Heart left ventricle (tissue), 16 donors: Measurements from ENCODE around the gene NDN. TPM values are rescaled to one million over a fixed set of nuclear protein-coding genes. Genes with fewer than 3 reads are reported as not detected.
A peak's percentile ranks its signal among the peaks of the same experiment; 100 is the strongest.
"Not testable (repeated sequence)": the region's sequence is repeated elsewhere in the genome, so short reads cannot be mapped to it uniquely, and the experiment has no call there.

Experiments used
- ATAC-seq, 4 donors: fragments of 200-7000 bp; cut with Tn5 transposase; one replicate each; pipeline ENCODE4 v1.9.1; 2020 to 2022; ENCODE audit warnings: moderate library complexity in 4 of 4, mild to moderate bottlenecking in 3 of 4, moderate number of reproducible peaks in 1 of 4
- DNase-seq, 5 donors: peaks; one replicate each; pipeline ENCODE4 v3.0.0-alpha.2; 2020
- H3K27ac ChIP-seq, 12 donors: fragments of 200-600 bp; sonication (generic) in 4 of 12; one replicate each; pipeline versions ENCODE4 v1.5.0 to v1.8.0; 2016 to 2022; ENCODE audit warnings: mild to moderate bottlenecking in 2 of 12
- H3K27me3 ChIP-seq, 9 donors: fragments of 200-600 bp; sonication (generic) in 2 of 9; one replicate each; pipeline versions ENCODE4 v1.5.1 to v1.8.0; 2016 to 2022; ENCODE audit warnings: mild to moderate bottlenecking in 3 of 9
- H3K36me3 ChIP-seq, 9 donors: fragments of 200-600 bp; sonication (generic) in 2 of 9; one replicate each; pipeline versions ENCODE4 v1.5.0 to v1.8.0; 2018 to 2022; ENCODE audit warnings: mild to moderate bottlenecking in 2 of 9
- H3K4me1 ChIP-seq, 12 donors: fragments of 200-600 bp; sonication (generic) in 4 of 12; one replicate each; pipeline versions ENCODE4 v1.5.0 to v1.8.0; 2016 to 2022; ENCODE audit warnings: mild to moderate bottlenecking in 3 of 12
- H3K4me3 ChIP-seq, 12 donors: fragments of 200-600 bp; sonication (generic) in 4 of 12; one replicate each; pipeline versions ENCODE4 v1.5.0 to v1.8.0; 2017 to 2022; ENCODE audit warnings: mild to moderate bottlenecking in 9 of 12, moderate library complexity in 4 of 12
- H3K9me3 ChIP-seq, 12 donors: fragments of 200-600 bp; sonication (generic) in 4 of 12; one replicate each; pipeline versions ENCODE4 v1.5.0 to v1.8.0; 2016 to 2022; ENCODE audit warnings: mild to moderate bottlenecking in 1 of 12
- CTCF ChIP-seq, 12 donors: fragments of 200-600 bp; sonication (generic) in 4 of 12; IDR thresholded peaks; one replicate each; pipeline versions ENCODE4 v1.5.0 to v1.8.0; 2018 to 2022; ENCODE audit warnings: antibody characterized with exemption in 12 of 12, mild to moderate bottlenecking in 5 of 12
- POLR2A ChIP-seq, 2 donors: fragments of 450-650 bp; IDR thresholded peaks; one replicate each; pipeline ENCODE4 v1.6.1; 2017; ENCODE audit warnings: antibody characterized with exemption in 2 of 2, mild to moderate bottlenecking in 2 of 2, moderate library complexity in 2 of 2
- WGBS, 4 donors: extraction: QIAGEN DNeasy Blood & Tissue Kit in 2 of 4; methylation state at CpG; one replicate each; pipeline versions ENCODE4 v1.1.5 to v1.1.7; 2013 to 2018; 5-methylcytosine and 5-hydroxymethylcytosine counted together
- intact Hi-C, 10 donors: fragments of 100-400 bp; cut with DNase I; formaldehyde crosslinking; loops; one replicate each; pipeline versions ENCODE4 v1.11.1 to v1.14.2; 2022
- long read RNA-seq, 3 donors: library from polyadenylated mRNA; unstranded; transcript quantifications; one replicate each; pipeline ENCODE4 v2.0.0, GENCODE V29; 2020 to 2021
- polyA plus RNA-seq, 2 donors: library from polyadenylated mRNA; stranded (reverse); fragments of 200-250 nt; gene quantifications; one replicate each; pipeline ENCODE4 v1.2.3, GENCODE V29; 2013
- total RNA-seq, 9 donors: library from RNA; depleted of rRNA in 2 of 9; stranded (reverse); fragments of >200 nt in 2 of 9; fragmentation: NEBNext Ultra II Directional in 3 of 9; extraction: Animal tissue kit (Norgen Biotek cat#: 25700) in 3 of 9; gene quantifications; one replicate each; pipeline versions ENCODE4 v1.1.0 to v1.2.4, GENCODE V29; 2016 to 2023
- donor health status: ischemic (EF 13 %, LVEDD 7.1; RV severe dilation, severe dysfunction).
- donor health status: healthy with polysubstance abuse.
- donor health status: DM: no; HTN: yes; CAD: no.
- donor health status: DM: no; HTN: no; CAD: no.
- donor health status: ischemic (EF 25% LVEDD 6.9; RV normal size, moderate dysfunction).
- donor health status: ischemic (EF 25% LVEDD 5.7; RV mildly dilated, moderate dysfunction).
- donor health status: healthy.
- donor health status: DM: yes; HTN: yes; CAD: no.
- donor health status: ischemic (EF 35%, LVEDD 5.7; RV mildly dilated, moderate dysfunction).
- donor health status: nonischemic (EF 11% LVEDD 7.7; RV severe dilation, severe dysfunction).
- donor health status: DM: yes; HTN: yes; CAD: no.
- donor health status: PGD.
- donor health status: ischemic (EF 29% LVEDD 5.4; RV normal size, mild dysfunction).
- donor health status: nonischemic (EF 23%, LVEDD 6.1; RV moderate dilation, normal function).

The NDN gene, protein sequence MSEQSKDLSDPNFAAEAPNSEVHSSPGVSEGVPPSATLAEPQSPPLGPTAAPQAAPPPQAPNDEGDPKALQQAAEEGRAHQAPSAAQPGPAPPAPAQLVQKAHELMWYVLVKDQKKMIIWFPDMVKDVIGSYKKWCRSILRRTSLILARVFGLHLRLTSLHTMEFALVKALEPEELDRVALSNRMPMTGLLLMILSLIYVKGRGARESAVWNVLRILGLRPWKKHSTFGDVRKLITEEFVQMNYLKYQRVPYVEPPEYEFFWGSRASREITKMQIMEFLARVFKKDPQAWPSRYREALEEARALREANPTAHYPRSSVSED
- 10 to 100 TPM; 26.8 to 79.2 (median 47.9) TPM for total RNA-seq
- polyA plus RNA-seq = 10 to 100 TPM; 12.2 to 22.2 TPM
- long read RNA-seq, donor 1, transcript NDN-202 (1 exons, 1,627 nt) = major isoform, 90 of 90 reads
- long read RNA-seq, donor 1, partial matches to known transcripts = 0 of 90 reads
- long read RNA-seq, donor 1, other reads (novel, unspliced or antisense) = 0 of 90 reads
- long read RNA-seq, donor 2, transcript NDN-202 (1 exons, 1,627 nt) = major isoform, 10 of 10 reads
- long read RNA-seq, donor 2, partial matches to known transcripts = 0 of 10 reads
- long read RNA-seq, donor 2, other reads (novel, unspliced or antisense) = 0 of 10 reads
- long read RNA-seq, donor 3, transcript NDN-202 (1 exons, 1,627 nt) = major isoform, 54 of 54 reads
- long read RNA-seq, donor 3, partial matches to known transcripts = 0 of 54 reads
- long read RNA-seq, donor 3, other reads (novel, unspliced or antisense) = 0 of 54 reads

GRCh38 chr15:23687143-23687470 lies at the start of gene NDN:
NDN (minus strand) TSS chr15:23687305; CDS start chr15:23687217, 88 bp downstream.
- peak in 3 of 4 donors; percentile 66 to 87 (median 86) for ATAC-seq
- TF ChIP-seq CTCF (IDR thresholded peaks at IDR 0.05) = no peak
- no peak for TF ChIP-seq POLR2A (IDR thresholded peaks at IDR 0.05)
- peak within 1 kb of the TSS in 2 of 12 donors; percentile 23 to 66 for H3K27ac ChIP-seq
- H3K9me3 ChIP-seq = no peaks in the 10 kb centered on the region
- no peaks in the 10 kb centered on the region for H3K27me3 ChIP-seq
- DNase-seq = peak; percentile 32 to 74 (median 47)
- H3K4me3 ChIP-seq = peak within 1 kb of the TSS in 11 of 12 donors; percentile 41 to 73 (median 55)
- intact Hi-C loops = no loop called here
- 23 to 28% (median 25%) methylated on average over 14 to 38 of the region's 38 CpGs for WGBS, 4 donors
- H3K36me3 ChIP-seq = peaks cover 0 to 5% (median 0%) of the 10 kb centered on the region in 9 donors
- peaks cover 0 to 11% (median 0%) of the 10 kb centered on the region in 12 donors for H3K4me1 ChIP-seq

GRCh38 chr15:23736033-23736673 lies 49.0 kb upstream of the NDN start:
- intact Hi-C loops = no loop called here
- DNase-seq (no peak), ATAC-seq (no peak)
- Histone ChIP-seq H3K27ac (no peak overlapping the region), H3K4me1 (no peaks in the 10 kb centered on the region), H3K4me3 (no peak overlapping the region), H3K27me3 (no peaks in the 10 kb centered on the region), H3K9me3 (peaks cover 0 to 11% (median under 1%) of the 10 kb centered on the region in 12 donors), H3K36me3 (no peaks in the 10 kb centered on the region)
- TF ChIP-seq CTCF (IDR thresholded peaks at IDR 0.05) (no peak), POLR2A (IDR thresholded peaks at IDR 0.05) (no peak)
- WGBS, 4 donors = 44 to 54% (median 47%) methylated on average over 5 of the region's 5 CpGs

- no peaks in the 10 kb centered on the region for H3K27me3 ChIP-seq
- 64 to 72% (median 68%) methylated on average over 4 of the region's 4 CpGs for WGBS, 4 donors
- H3K27ac ChIP-seq = no peak overlapping the region
- peaks cover 0 to 9% (median 0%) of the 10 kb centered on the region in 12 donors for H3K9me3 ChIP-seq
- intact Hi-C loops = no loop called here
- no peaks in the 10 kb centered on the region for H3K4me1 ChIP-seq
- H3K4me3 ChIP-seq = no peak overlapping the region
- DNase-seq = no peak
- TF ChIP-seq POLR2A (IDR thresholded peaks at IDR 0.05) = no peak
- TF ChIP-seq CTCF (IDR thresholded peaks at IDR 0.05) = no peak
- no peak for ATAC-seq
- H3K36me3 ChIP-seq = no peaks in the 10 kb centered on the region
These were observed 47.8 kb upstream of the NDN start for GRCh38 chr15:23734862-23735261.

DNA sequence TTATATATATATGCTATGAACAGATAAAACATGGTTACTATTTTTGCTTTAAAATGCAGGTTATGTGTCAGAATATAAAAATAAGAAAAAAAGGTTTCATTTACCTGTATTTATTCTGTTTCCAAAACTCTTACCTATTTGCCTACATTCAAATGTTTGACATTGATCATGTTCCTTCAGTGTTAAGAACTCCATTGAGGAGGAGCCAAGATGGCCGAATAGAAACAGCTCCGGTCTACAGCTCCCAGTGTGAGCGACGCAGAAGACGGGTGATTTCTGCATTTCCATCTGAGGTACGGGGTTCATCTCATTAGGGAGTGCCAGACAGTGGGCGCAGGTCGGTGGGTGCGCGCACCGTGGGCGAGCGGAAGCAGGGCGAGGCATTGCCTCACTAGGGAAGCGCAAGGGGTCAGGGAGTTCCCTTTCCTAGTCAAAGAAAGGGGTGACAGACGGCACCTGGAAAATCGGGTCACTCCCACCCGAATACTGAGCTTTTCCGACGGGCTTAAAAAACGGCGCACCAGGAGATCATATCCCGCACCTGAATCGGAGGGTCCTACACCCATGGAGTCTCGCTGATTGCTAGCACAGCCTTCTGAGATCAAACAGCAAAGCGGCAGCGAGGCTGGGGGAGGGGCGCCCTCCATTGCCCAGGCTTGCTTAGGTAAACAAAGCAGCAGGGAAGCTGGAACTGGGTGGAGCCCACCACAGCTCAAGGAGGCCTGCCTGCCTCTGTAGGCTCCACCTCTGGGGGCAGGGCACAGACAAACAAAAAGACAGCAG lies 27.0 kb upstream of the NDN start:
- intact Hi-C loops, H3K4me1 ChIP-seq, H3K9me3 ChIP-seq, H3K27me3 ChIP-seq, H3K4me3 ChIP-seq, H3K27ac ChIP-seq, H3K36me3 ChIP-seq, ATAC-seq, DNase-seq: not testable (repeated sequence)
- WGBS, 4 donors = 77 to 83% (median 79%) methylated on average over 27 to 28 of the region's 28 CpGs
